ENCODE results near the gene COG6. TPM values are rescaled to one million over a fixed set of nuclear protein-coding genes. Genes with fewer than 3 reads are reported as not detected.

COG6 gene
- total RNA-seq, 4 donors from 2014 or later, result 15.1 to 24.0 (median 17.0) TPM

DNA sequence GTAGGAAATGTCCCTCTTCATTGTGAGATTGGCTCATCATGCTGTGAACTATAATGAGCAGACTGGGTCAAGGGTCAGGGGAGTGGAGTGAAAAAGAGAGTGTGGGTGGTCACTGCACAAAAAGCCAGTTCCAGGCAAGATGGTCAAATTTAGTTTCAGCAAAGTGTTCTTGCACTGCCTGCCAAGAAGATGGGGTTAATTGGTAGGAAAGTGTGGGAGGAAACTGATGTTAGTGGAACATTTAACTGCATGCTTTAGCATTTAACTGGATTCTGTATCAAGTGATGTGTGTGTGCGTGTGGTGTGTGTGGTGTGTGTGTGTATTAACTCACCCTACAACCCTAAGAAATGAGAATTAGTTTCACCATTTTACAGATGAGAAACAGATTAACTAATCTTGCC is 131.6 kb downstream of the COG6 start:
- no peaks in the 10 kb centered on the region for H3K9me3 ChIP-seq
- DNase-seq (ENCODE audit: low spot score in 2 of 2), result peak in 1 of 2 donors; percentile 18
- peak overlapping the region in 1 of 4 donors; percentile 7 for H3K27ac ChIP-seq
- no peaks in the 10 kb centered on the region for H3K36me3 ChIP-seq
- WGBS, 2 donors, result 16 to 40% methylated on average over 1 of the region's 1 CpG
- TF ChIP-seq EP300 (IDR thresholded peaks at IDR 0.05), result no peak
- TF ChIP-seq, protein P1, sequence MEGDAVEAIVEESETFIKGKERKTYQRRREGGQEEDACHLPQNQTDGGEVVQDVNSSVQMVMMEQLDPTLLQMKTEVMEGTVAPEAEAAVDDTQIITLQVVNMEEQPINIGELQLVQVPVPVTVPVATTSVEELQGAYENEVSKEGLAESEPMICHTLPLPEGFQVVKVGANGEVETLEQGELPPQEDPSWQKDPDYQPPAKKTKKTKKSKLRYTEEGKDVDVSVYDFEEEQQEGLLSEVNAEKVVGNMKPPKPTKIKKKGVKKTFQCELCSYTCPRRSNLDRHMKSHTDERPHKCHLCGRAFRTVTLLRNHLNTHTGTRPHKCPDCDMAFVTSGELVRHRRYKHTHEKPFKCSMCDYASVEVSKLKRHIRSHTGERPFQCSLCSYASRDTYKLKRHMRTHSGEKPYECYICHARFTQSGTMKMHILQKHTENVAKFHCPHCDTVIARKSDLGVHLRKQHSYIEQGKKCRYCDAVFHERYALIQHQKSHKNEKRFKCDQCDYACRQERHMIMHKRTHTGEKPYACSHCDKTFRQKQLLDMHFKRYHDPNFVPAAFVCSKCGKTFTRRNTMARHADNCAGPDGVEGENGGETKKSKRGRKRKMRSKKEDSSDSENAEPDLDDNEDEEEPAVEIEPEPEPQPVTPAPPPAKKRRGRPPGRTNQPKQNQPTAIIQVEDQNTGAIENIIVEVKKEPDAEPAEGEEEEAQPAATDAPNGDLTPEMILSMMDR (IDR thresholded peaks at IDR 0.05), result no peak
- TF ChIP-seq POLR2A (IDR thresholded peaks at IDR 0.05), result no peak
- H3K27me3 ChIP-seq, result no peaks in the 10 kb centered on the region
- no peak overlapping the region for H3K4me3 ChIP-seq
- H3K4me1 ChIP-seq, result peaks cover 0 to 33% (median 13%) of the 10 kb centered on the region in 4 donors

DNA sequence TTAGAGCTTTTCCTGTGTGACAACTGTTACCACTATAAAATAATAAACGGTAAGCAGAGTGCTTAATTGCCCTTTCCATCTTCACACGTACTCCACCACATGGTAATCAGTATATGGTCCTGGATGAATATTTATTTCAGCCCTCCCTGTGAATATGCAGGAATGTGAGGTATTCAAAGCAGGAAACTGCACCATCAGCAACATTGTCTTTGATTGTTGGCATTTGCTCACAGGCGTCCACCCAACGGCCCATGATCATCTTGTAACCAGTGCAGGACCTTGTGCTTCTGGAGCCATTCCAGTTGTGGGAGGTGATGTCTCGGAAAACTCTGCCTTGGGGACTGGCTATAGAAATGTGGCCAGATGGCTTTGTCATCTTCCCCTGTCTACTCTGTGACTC is 132.6 kb downstream of the COG6 start:
- H3K4me3 ChIP-seq, result no peak overlapping the region
- H3K36me3 ChIP-seq, result no peaks in the 10 kb centered on the region
- WGBS, 2 donors, result 34 to 36% methylated on average over 5 of the region's 5 CpGs
- no peaks in the 10 kb centered on the region for H3K27me3 ChIP-seq
- H3K9me3 ChIP-seq, result peaks cover 0 to 1% (median 0%) of the 10 kb centered on the region in 4 donors
- H3K4me1 ChIP-seq, result peaks cover 0 to 26% (median 11%) of the 10 kb centered on the region in 4 donors
- TF ChIP-seq EP300 (IDR thresholded peaks at IDR 0.05), result no peak
- TF ChIP-seq POLR2A (IDR thresholded peaks at IDR 0.05), result no peak
- TF ChIP-seq, protein P1 (IDR thresholded peaks at IDR 0.05), result no peak
- H3K27ac ChIP-seq, result no peak overlapping the region
- no peak for DNase-seq (ENCODE audit: low spot score in 2 of 2)

DNA sequence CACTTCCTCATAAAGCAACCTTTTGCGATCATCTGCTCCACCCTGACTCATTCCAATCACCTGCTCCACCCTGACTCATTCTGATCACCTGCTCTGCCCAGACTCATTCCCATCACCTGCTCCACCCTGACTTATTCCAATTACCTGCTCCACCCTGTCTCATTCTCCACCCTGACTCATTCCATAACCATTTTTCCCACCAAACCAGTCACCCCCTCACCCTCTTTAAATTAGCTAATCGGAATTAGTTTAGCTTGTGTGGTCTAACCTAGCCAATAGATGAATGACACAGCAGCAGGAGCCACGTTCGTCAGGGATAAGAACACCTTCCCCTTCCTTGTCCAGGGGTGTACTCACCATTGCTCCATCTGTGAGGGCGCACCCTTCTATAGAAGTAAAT is 134.0 kb downstream of the COG6 start:
- Histone ChIP-seq H3K27me3 (no peaks in the 10 kb centered on the region), H3K9me3 (peaks cover 0 to 8% (median 0%) of the 10 kb centered on the region in 4 donors), H3K36me3 (no peaks in the 10 kb centered on the region), H3K27ac (no peak overlapping the region), H3K4me1 (peaks cover 0 to 26% (median 11%) of the 10 kb centered on the region in 4 donors), H3K4me3 (no peak overlapping the region)
- DNase-seq (ENCODE audit: low spot score in 2 of 2), result no peak
- 97 to 99% methylated on average over 5 of the region's 5 CpGs for WGBS, 2 donors
- TF ChIP-seq, protein P1 (IDR thresholded peaks at IDR 0.05), result no peak
- TF ChIP-seq EP300 (IDR thresholded peaks at IDR 0.05), result no peak
- no peak for TF ChIP-seq POLR2A (IDR thresholded peaks at IDR 0.05)

Small RNA genes within 50 kb of the gene (small RNA-seq; reads per million reads assigned to genes)
- gene MIR4305 (not detected), gene RNY4P14 (0.47 reads per million)

Other genes starting within 250 kb of the COG6 start
- gene LHFPL6, start 52.5 kb upstream of the COG6 start, total RNA-seq, result 100 to 1,000 TPM; 113 to 177 (median 146) TPM

Measured in tibial nerve (tissue), 4 donors.